CD8-positive, alpha-beta memory T cell (primary cell): Measurements from ENCODE around the gene ZNF296. TPM values are rescaled to one million over a fixed set of nuclear protein-coding genes. Genes with fewer than 3 reads are reported as not detected.
A peak's percentile ranks its signal among the peaks of the same experiment; 100 is the strongest.

Source experiments
- CTCF ChIA-PET: fragments of 350-600 bp; sonication (Branson Sonifier 250); formaldehyde crosslinking; loops from one replicate; lab custom pipeline; 2021; ENCODE audit warnings: antibody characterized with exemption; lab: Charles Lee
- POLR2A ChIA-PET: fragments of 350-600 bp; sonication (Branson Sonifier 250); formaldehyde crosslinking; loops from one replicate; lab custom pipeline; 2021; ENCODE audit warnings: antibody characterized with exemption; lab: Charles Lee
- DNase-seq, 5 donors: peaks; one replicate each; pipeline versions ENCODE4 v3.0.0 to v3.0.0-alpha.2; 2020 to 2022; ENCODE audit warnings: mixed read lengths in 1 of 5
- H3K27ac ChIP-seq: one replicate; pipeline ENCODE4 v1.7.0; 2013; ENCODE audit warnings: low read depth, mild to moderate bottlenecking, low read length, moderate library complexity
- H3K27me3 ChIP-seq: 2 replicates; pipeline ENCODE4 v1.7.0; 2013; ENCODE audit warnings: low read length, mild to moderate bottlenecking; ENCODE audit not compliant: insufficient read depth, poor library complexity, severe bottlenecking
- H3K36me3 ChIP-seq: 2 replicates; pipeline ENCODE4 v1.7.0; 2013; ENCODE audit warnings: mild to moderate bottlenecking, low read length, moderate library complexity; ENCODE audit not compliant: insufficient read depth
- H3K4me1 ChIP-seq: 2 replicates; pipeline ENCODE4 v1.7.0; 2013; ENCODE audit warnings: mild to moderate bottlenecking, low read length, moderate library complexity; ENCODE audit not compliant: insufficient read depth
- H3K4me3 ChIP-seq: 2 replicates; pipeline ENCODE4 v1.7.0; 2013; ENCODE audit warnings: mild to moderate bottlenecking, low read length
- H3K9me3 ChIP-seq: 2 replicates; pipeline ENCODE4 v1.7.0; 2013; ENCODE audit warnings: mild to moderate bottlenecking, low read length
- H3K27ac Mint-ChIP-seq, 8 donors: one replicate each; pipeline ENCODE4 v1.8.0; 2020 to 2021; ENCODE audit warnings: mixed read lengths in 8 of 8, mild to moderate bottlenecking in 6 of 8, inconsistent platforms in 3 of 8, moderate library complexity in 3 of 8
- H3K27me3 Mint-ChIP-seq, 2 donors: one replicate each; pipeline ENCODE4 v1.8.0; 2020 to 2021; ENCODE audit warnings: mixed read lengths in 2 of 2, mild to moderate bottlenecking in 1 of 2, moderate library complexity in 1 of 2
- H3K36me3 Mint-ChIP-seq, 3 donors: one replicate each; pipeline ENCODE4 v1.8.0; 2020 to 2021; ENCODE audit warnings: mixed read lengths in 3 of 3, inconsistent platforms in 1 of 3, mild to moderate bottlenecking in 1 of 3
- H3K4me1 Mint-ChIP-seq, 3 donors: one replicate each; pipeline ENCODE4 v1.8.0; 2020 to 2021; ENCODE audit warnings: mixed read lengths in 3 of 3, inconsistent platforms in 1 of 3, mild to moderate bottlenecking in 1 of 3
- H3K4me3 Mint-ChIP-seq, 7 donors: one replicate each; pipeline ENCODE4 v1.8.0; 2020 to 2021; ENCODE audit warnings: mixed read lengths in 7 of 7, mild to moderate bottlenecking in 6 of 7, moderate library complexity in 4 of 7, inconsistent platforms in 2 of 7
- H3K9me3 Mint-ChIP-seq, 5 donors: one replicate each; pipeline ENCODE4 v1.8.0; 2020 to 2022; ENCODE audit warnings: mixed read lengths in 5 of 5, mild to moderate bottlenecking in 3 of 5, moderate library complexity in 2 of 5, inconsistent platforms in 1 of 5
- polyA plus RNA-seq: library from polyadenylated mRNA; unstranded; fragments of 300-500 nt; fragmentation: Illumina TruSeq; gene quantifications from one replicate; pipeline ENCODE4 v1.2.3, GENCODE V29; 2021
- total RNA-seq, 2 experiments: library from RNA; stranded (reverse); gene quantifications; one replicate each; pipeline ENCODE4 v1.2.3, GENCODE V29; 2021

Gene ZNF296
- total and polyA plus RNA-seq, 3 experiments from 2014 or later, result 6.7 to 8.5 (median 7.9) TPM

- CTCF ChIA-PET, result interaction anchor here (1.2 to 1.7 kb wide), 3 partner anchors 34 to 73 kb away, joined by 3 to 6 read pairs (median 3); no protein-coding TSS in a partner anchor
- no peaks in the 10 kb centered on the region for H3K27me3 ChIP-seq
- DNase-seq, result no peak
- H3K4me3 Mint-ChIP-seq, result no peak overlapping the region
- no peak overlapping the region for H3K27ac ChIP-seq
- H3K36me3 Mint-ChIP-seq, result peaks cover 3 to 80% (median 9%) of the 10 kb centered on the region in 3 donors
- H3K27me3 Mint-ChIP-seq, result no peaks in the 10 kb centered on the region
- no peaks in the 10 kb centered on the region for H3K9me3 Mint-ChIP-seq
- POLR2A ChIA-PET, result no interaction called here
- no peak overlapping the region for H3K4me3 ChIP-seq
- peak overlapping the region in 2 of 8 donors; percentile 24 to 37 for H3K27ac Mint-ChIP-seq
- peaks cover 41% of the 10 kb centered on the region for H3K36me3 ChIP-seq
- H3K9me3 ChIP-seq, result no peaks in the 10 kb centered on the region
- peaks cover 4 to 8% (median 5%) of the 10 kb centered on the region in 3 donors for H3K4me1 Mint-ChIP-seq
- H3K4me1 ChIP-seq, result no peaks in the 10 kb centered on the region
Observed at GRCh38 chr19:45061965-45062364, 14.3 kb downstream of the ZNF296 start.

- ChIA-PET POLR2A (no interaction called here), CTCF (interaction anchor here (0.7 to 2.0 kb wide), 18 partner anchors 8 to 169 kb away, joined by 3 to 17 read pairs (median 4); partner anchors contain the start of genes CLASRP, GEMIN7 and RELB)
- peak; percentile 70 to 85 (median 78) for DNase-seq
- H3K4me3 ChIP-seq, result no peak overlapping the region
- Mint-ChIP-seq H3K4me1 (peaks cover 4 to 8% (median 5%) of the 10 kb centered on the region in 3 donors), H3K27me3 (no peaks in the 10 kb centered on the region), H3K9me3 (no peaks in the 10 kb centered on the region), H3K27ac (peak overlapping the region in 7 of 8 donors; percentile 48 to 97 (median 83)), H3K4me3 (no peak overlapping the region), H3K36me3 (peaks cover 3 to 88% (median 9%) of the 10 kb centered on the region in 3 donors)
- H3K36me3 ChIP-seq, result peaks cover 54% of the 10 kb centered on the region
- no peaks in the 10 kb centered on the region for H3K4me1 ChIP-seq
- no peaks in the 10 kb centered on the region for H3K9me3 ChIP-seq
- H3K27ac ChIP-seq, result no peak overlapping the region
- H3K27me3 ChIP-seq, result no peaks in the 10 kb centered on the region
Observed at GRCh38 chr19:45059258-45059965, 16.9 kb downstream of the ZNF296 start.

GRCh38 chr19:45058622-45059159, 17.6 kb downstream of the ZNF296 start:
- H3K27me3 Mint-ChIP-seq, result no peaks in the 10 kb centered on the region

DNA sequence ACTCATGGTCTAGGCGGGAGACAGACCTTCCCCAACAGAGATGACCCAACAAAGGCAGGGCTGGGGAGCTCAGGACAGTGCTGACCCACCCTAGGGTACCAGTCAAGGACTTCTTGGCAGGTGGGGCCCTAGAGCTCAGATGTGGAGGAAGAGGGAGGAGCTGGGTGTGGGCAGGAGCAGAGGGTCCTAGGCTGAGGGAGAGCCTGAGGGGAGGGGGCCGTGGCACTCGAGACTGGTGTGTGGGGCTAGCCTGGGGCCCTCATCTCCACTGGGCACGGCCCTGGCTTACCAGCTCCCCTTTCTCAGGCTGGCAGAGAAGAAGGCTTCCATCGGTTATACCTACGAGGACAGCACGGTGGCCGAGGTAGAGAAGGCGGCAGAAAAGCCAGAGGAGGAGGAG, 18.8 kb downstream of the ZNF296 start:
- CTCF ChIA-PET, result interaction anchor here (1.3 to 1.4 kb wide), 2 partner anchors 68 to 69 kb away, joined by 3 to 5 read pairs; no protein-coding TSS in a partner anchor
- Histone ChIP-seq H3K4me3 (no peak overlapping the region), H3K27me3 (no peaks in the 10 kb centered on the region), H3K4me1 (no peaks in the 10 kb centered on the region), H3K9me3 (no peaks in the 10 kb centered on the region), H3K27ac (no peak overlapping the region), H3K36me3 (peaks cover 66% of the 10 kb centered on the region)
- DNase-seq, result no peak
- Mint-ChIP-seq H3K27ac (peak overlapping the region in 1 of 8 donors; percentile 36), H3K4me1 (peaks cover 4 to 8% (median 5%) of the 10 kb centered on the region in 3 donors), H3K27me3 (no peaks in the 10 kb centered on the region), H3K9me3 (no peaks in the 10 kb centered on the region), H3K4me3 (no peak overlapping the region), H3K36me3 (peaks cover 3 to 92% (median 9%) of the 10 kb centered on the region in 3 donors)
- POLR2A ChIA-PET, result no interaction called here

More at GRCh38 chr19:45058622-45059159, 17.6 kb downstream of the ZNF296 start:
- DNase-seq, result no peak
- Histone ChIP-seq H3K4me1 (no peaks in the 10 kb centered on the region), H3K4me3 (no peak overlapping the region), H3K36me3 (peaks cover 58% of the 10 kb centered on the region), H3K27me3 (no peaks in the 10 kb centered on the region), H3K9me3 (no peaks in the 10 kb centered on the region), H3K27ac (no peak overlapping the region)
- peak overlapping the region in 2 of 8 donors; percentile 80 to 89 for H3K27ac Mint-ChIP-seq
- no peaks in the 10 kb centered on the region for H3K9me3 Mint-ChIP-seq
- H3K4me1 Mint-ChIP-seq, result peaks cover 4 to 8% (median 5%) of the 10 kb centered on the region in 3 donors
- POLR2A ChIA-PET, result no interaction called here
- peak overlapping the region in 1 of 7 donors; percentile 27 for H3K4me3 Mint-ChIP-seq
- H3K36me3 Mint-ChIP-seq, result peaks cover 3 to 91% (median 9%) of the 10 kb centered on the region in 3 donors
- CTCF ChIA-PET, result interaction anchor here (1.1 to 2.0 kb wide), 10 partner anchors 10 to 156 kb away, joined by 4 to 17 read pairs (median 6); partner anchors contain the start of gene CLASRP

DNA sequence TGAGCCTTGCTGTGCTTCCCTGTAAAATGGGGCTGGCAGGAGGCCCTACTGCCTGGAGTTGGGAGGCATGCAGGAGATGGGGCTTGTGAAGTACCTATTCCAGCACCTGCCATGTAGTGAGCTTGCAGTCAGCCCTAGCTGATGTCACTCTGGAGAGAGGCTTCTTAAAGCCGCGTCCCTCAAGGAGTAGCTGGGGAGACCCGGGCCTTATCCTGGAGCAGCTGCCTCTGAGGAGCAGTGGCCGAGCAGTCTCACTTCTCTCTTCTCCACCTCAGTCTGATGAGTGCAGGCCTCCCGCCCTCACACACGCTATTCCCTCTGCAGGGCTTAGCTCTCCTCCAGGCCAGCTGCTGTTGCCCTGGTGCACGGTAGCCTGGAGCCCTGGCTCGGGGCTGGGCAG, 19.4 kb downstream of the ZNF296 start:
- Mint-ChIP-seq H3K4me1 (peaks cover 4 to 10% (median 5%) of the 10 kb centered on the region in 3 donors), H3K27ac (no peak overlapping the region), H3K9me3 (peaks cover 0 to 2% (median 0%) of the 10 kb centered on the region in 5 donors), H3K36me3 (peaks cover 3 to 96% (median 11%) of the 10 kb centered on the region in 3 donors), H3K27me3 (no peaks in the 10 kb centered on the region), H3K4me3 (no peak overlapping the region)
- H3K9me3 ChIP-seq, result no peaks in the 10 kb centered on the region
- no peaks in the 10 kb centered on the region for H3K4me1 ChIP-seq
- H3K27ac ChIP-seq, result no peak overlapping the region
- peaks cover 68% of the 10 kb centered on the region for H3K36me3 ChIP-seq
- no peak for DNase-seq
- ChIA-PET CTCF (interaction anchor here (1.3 to 1.4 kb wide), 2 partner anchors 67 to 69 kb away, joined by 3 to 5 read pairs; no protein-coding TSS in a partner anchor), POLR2A (no interaction called here)
- no peak overlapping the region for H3K4me3 ChIP-seq
- no peaks in the 10 kb centered on the region for H3K27me3 ChIP-seq

- H3K4me3 ChIP-seq, result no peak overlapping the region
- H3K27ac ChIP-seq, result no peak overlapping the region
- H3K36me3 ChIP-seq, result peaks cover 35% of the 10 kb centered on the region
Observed at GRCh38 chr19:45051929-45052579, 24.2 kb downstream of the ZNF296 start.

DNA sequence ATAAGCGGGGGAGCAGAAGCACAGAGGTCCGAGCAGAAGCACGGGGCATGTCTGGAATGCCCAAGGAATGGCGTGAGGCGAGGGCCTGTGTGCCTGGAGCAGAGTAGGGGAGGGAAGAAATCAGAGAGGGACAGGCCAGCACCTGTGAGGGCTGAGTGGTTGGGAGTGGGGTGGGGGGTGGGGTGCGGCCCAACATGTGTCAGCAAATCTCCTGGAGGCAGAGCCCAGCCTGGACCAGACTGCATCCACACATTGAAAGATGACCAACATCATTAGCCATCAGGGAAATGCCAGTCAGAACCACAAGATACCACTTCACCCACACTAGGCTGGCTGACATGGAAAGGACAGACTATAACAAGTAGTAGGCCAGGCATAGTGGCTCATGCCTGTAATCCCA, 26.2 kb downstream of the ZNF296 start:
- H3K4me3 ChIP-seq, result no peak overlapping the region
- ChIA-PET POLR2A (no interaction called here), CTCF (interaction anchor here (0.9 kb wide), 1 partner anchor 61 kb away, joined by 3 read pairs; no protein-coding TSS in a partner anchor)
- Mint-ChIP-seq H3K4me1 (peaks cover 28 to 45% (median 38%) of the 10 kb centered on the region in 3 donors), H3K9me3 (peaks cover 0 to 2% (median 0%) of the 10 kb centered on the region in 5 donors), H3K36me3 (peaks cover 0 to 73% (median 2%) of the 10 kb centered on the region in 3 donors), H3K27ac (peak overlapping the region in 5 of 8 donors; percentile 28 to 82 (median 70)), H3K4me3 (no peak overlapping the region), H3K27me3 (peaks cover 0 to 1% of the 10 kb centered on the region in 2 donors)
- no peak for DNase-seq
- no peaks in the 10 kb centered on the region for H3K27me3 ChIP-seq
- H3K36me3 ChIP-seq, result peaks cover 35% of the 10 kb centered on the region
- no peaks in the 10 kb centered on the region for H3K9me3 ChIP-seq
- no peak overlapping the region for H3K27ac ChIP-seq
- peaks cover 18% of the 10 kb centered on the region for H3K4me1 ChIP-seq

More at GRCh38 chr19:45051929-45052579, 24.2 kb downstream of the ZNF296 start:
- DNase-seq, result no peak
- no peak overlapping the region for H3K4me3 Mint-ChIP-seq
- H3K9me3 ChIP-seq, result no peaks in the 10 kb centered on the region
- H3K27me3 Mint-ChIP-seq, result no peaks in the 10 kb centered on the region
- ChIA-PET CTCF (interaction anchor here (0.9 kb wide), 1 partner anchor 8 kb away, joined by 3 read pairs; no protein-coding TSS in a partner anchor), POLR2A (interaction anchor here (0.7 kb wide), 1 partner anchor 16 kb away, joined by 4 read pairs; no protein-coding TSS in a partner anchor)
- peaks cover 0 to 2% (median 0%) of the 10 kb centered on the region in 5 donors for H3K9me3 Mint-ChIP-seq
- peaks cover 4% of the 10 kb centered on the region for H3K4me1 ChIP-seq
- peak overlapping the region in 2 of 8 donors; percentile 57 to 86 for H3K27ac Mint-ChIP-seq
- peaks cover 16 to 24% (median 18%) of the 10 kb centered on the region in 3 donors for H3K4me1 Mint-ChIP-seq
- no peaks in the 10 kb centered on the region for H3K27me3 ChIP-seq
- H3K36me3 Mint-ChIP-seq, result peaks cover 0 to 73% (median 2%) of the 10 kb centered on the region in 3 donors
